NCI-H524 treated with DMSO at 0.1 percent for 48 hours (cell line): ENCODE measurements around the gene DMXL1.
"Not testable (repeated sequence)": the region's sequence is repeated elsewhere in the genome, so short reads cannot be mapped to it uniquely, and the experiment has no call there.

Source experiments
- DNase-seq: peaks from one replicate; lab custom pipeline; 2025; lab: John Stamatoyannopoulos, UW

Gene DMXL1

GRCh38 chr5:119122474-119122873 lies 51.6 kb downstream of the DMXL1 start:
- DNase-seq = not testable (repeated sequence)

- DNase-seq = no peak
These were observed 52.4 kb downstream of the DMXL1 start for GRCh38 chr5:119123280-119123679.

- DNase-seq = no peak
These were observed 58.9 kb downstream of the DMXL1 start for GRCh38 chr5:119129770-119130169.

GRCh38 chr5:119131530-119132304 lies 60.8 kb downstream of the DMXL1 start:
- DNase-seq = no peak

- DNase-seq = not testable (repeated sequence)
These were observed 64.9 kb downstream of the DMXL1 start for GRCh38 chr5:119135743-119136142.

- DNase-seq = no peak
These were observed 65.9 kb downstream of the DMXL1 start for GRCh38 chr5:119136666-119137318.

GRCh38 chr5:119153629-119154028 lies 82.7 kb downstream of the DMXL1 start:
- DNase-seq = no peak

- no peak for DNase-seq
These were observed 87.3 kb downstream of the DMXL1 start for GRCh38 chr5:119158144-119158543.

GRCh38 chr5:119161430-119161829 lies 90.5 kb downstream of the DMXL1 start:
- DNase-seq = no peak

GRCh38 chr5:119166026-119166425 lies 95.1 kb downstream of the DMXL1 start:
- no peak for DNase-seq

- no peak for DNase-seq
These were observed 97.5 kb downstream of the DMXL1 start for GRCh38 chr5:119168401-119168800.

GRCh38 chr5:119171686-119172085 lies 100.8 kb downstream of the DMXL1 start:
- no peak for DNase-seq

- no peak for DNase-seq
These were observed 103.8 kb downstream of the DMXL1 start for GRCh38 chr5:119174578-119175163.

GRCh38 chr5:119176785-119177184 lies 105.9 kb downstream of the DMXL1 start:
- DNase-seq = no peak

- no peak for DNase-seq
These were observed 106.3 kb downstream of the DMXL1 start for GRCh38 chr5:119177226-119177625.

GRCh38 chr5:119178435-119178834 lies 107.5 kb downstream of the DMXL1 start:
- DNase-seq = no peak

- DNase-seq = no peak
These were observed 109.2 kb downstream of the DMXL1 start for GRCh38 chr5:119179857-119180641.

- not testable (repeated sequence) for DNase-seq
These were observed 114.6 kb downstream of the DMXL1 start for GRCh38 chr5:119185512-119185911.

GRCh38 chr5:119187776-119188529 lies 117.1 kb downstream of the DMXL1 start:
- no peak for DNase-seq

- no peak for DNase-seq
These were observed 119.7 kb downstream of the DMXL1 start for GRCh38 chr5:119190470-119191095.

GRCh38 chr5:119191944-119192343 lies 121.1 kb downstream of the DMXL1 start:
- no peak for DNase-seq
